B cell (primary cell): ENCODE data around the gene PCK1.

Experiments used
- CTCF ChIP-seq: fragments of 200-600 bp; IDR thresholded peaks from one replicate; pipeline ENCODE4 v1.8.0; 2022; ENCODE audit warnings: antibody characterized with exemption, mild to moderate bottlenecking
- EZH2 ChIP-seq: IDR thresholded peaks from 2 replicates; pipeline ENCODE4 v1.6.1; 2012; ENCODE audit warnings: borderline replicate concordance, low read depth, mild to moderate bottlenecking, moderate library complexity, low read length; ENCODE audit not compliant: insufficient read depth, poor library complexity, severe bottlenecking

GRCh38 chr20:57513199-57513598, 47.7 kb upstream of the PCK1 start:
- no peak for TF ChIP-seq CTCF
- TF ChIP-seq EZH2: no peak
